MM.1S (cell line): ENCODE measurements around the gene OSCP1.

Experiments used
- DNase-seq: peaks from one replicate; pipeline ENCODE4 v3.0.0-alpha.2; 2015
- H2AFZ ChIP-seq: fragments of 300-600 bp; sonication (generic); 2 replicates; pipeline ENCODE4 v1.6.0; 2016; ENCODE audit warnings: antibody characterized with exemption, low read length
- H3F3A ChIP-seq: fragments of 300-600 bp; sonication (generic); 2 replicates; pipeline ENCODE4 v1.6.1; 2016; ENCODE audit warnings: mild to moderate bottlenecking, antibody characterized with exemption, low read length, moderate library complexity, mixed read lengths; ENCODE audit not compliant: insufficient read depth
- H3K27ac ChIP-seq: fragments of 300-600 bp; sonication (generic); 2 replicates; pipeline ENCODE4 v1.5.1; 2016; ENCODE audit warnings: mild to moderate bottlenecking, low read length
- H3K27me3 ChIP-seq: fragments of 300-600 bp; sonication (generic); replicated peaks from 2 replicates; pipeline ENCODE4 v1.6.0; 2016; ENCODE audit warnings: low read length; ENCODE audit not compliant: insufficient read depth
- H3K36me3 ChIP-seq: fragments of 300-600 bp; sonication (generic); replicated peaks from 2 replicates; pipeline ENCODE4 v1.6.1; 2016; ENCODE audit warnings: mild to moderate bottlenecking, low read length, mixed read lengths; ENCODE audit not compliant: insufficient read depth
- H3K4me1 ChIP-seq: fragments of 300-600 bp; sonication (generic); 2 replicates; pipeline ENCODE4 v1.6.1; 2016; ENCODE audit warnings: low read length, mixed read lengths
- H3K4me2 ChIP-seq: fragments of 300-600 bp; sonication (generic); 2 replicates; pipeline ENCODE4 v1.6.0; 2016; ENCODE audit warnings: low read depth, low read length
- H3K4me3 ChIP-seq: fragments of 300-600 bp; sonication (generic); 2 replicates; pipeline ENCODE4 v1.5.1; 2016; ENCODE audit warnings: low read length, mixed read lengths
- H3K79me2 ChIP-seq: fragments of 300-600 bp; sonication (generic); 2 replicates; pipeline ENCODE4 v1.6.1; 2016; ENCODE audit warnings: mixed run types, low read length, mixed read lengths
- H3K9ac ChIP-seq: fragments of 300-600 bp; sonication (generic); 2 replicates; pipeline ENCODE4 v1.6.1; 2016; ENCODE audit warnings: low read length, mixed read lengths
- H3K9me2 ChIP-seq: fragments of 300-600 bp; sonication (generic); replicated peaks from 2 replicates; pipeline ENCODE4 v1.6.1; 2016; ENCODE audit warnings: mild to moderate bottlenecking, low read length, mixed read lengths; ENCODE audit not compliant: insufficient read depth
- H3K9me3 ChIP-seq: fragments of 300-600 bp; sonication (generic); replicated peaks from 2 replicates; pipeline ENCODE4 v1.6.1; 2016; ENCODE audit warnings: mild to moderate bottlenecking, low read length, mixed read lengths; ENCODE audit not compliant: insufficient read depth
- H4K20me1 ChIP-seq: fragments of 300-600 bp; sonication (generic); 2 replicates; pipeline ENCODE4 v1.6.1; 2016; ENCODE audit warnings: mild to moderate bottlenecking, low read length, moderate library complexity, mixed read lengths; ENCODE audit not compliant: insufficient read depth
- EZH2 ChIP-seq: fragments of 300-600 bp; sonication (generic); optimal IDR thresholded peaks from 2 replicates; pipeline ENCODE3; 2017; ENCODE audit warnings: low read depth, mild to moderate bottlenecking, antibody characterized with exemption, low read length, mixed read lengths
- EZH2phosphoT487 ChIP-seq: fragments of 300-600 bp; sonication (generic); IDR thresholded peaks from 2 replicates; pipeline ENCODE4 v1.6.1; 2018; ENCODE audit warnings: antibody characterized with exemption, low read length
- TF ChIP-seq, protein P1 (sequence below): fragments of 300-600 bp; sonication (generic); IDR thresholded peaks from 2 replicates; pipeline ENCODE4 v1.5.1; 2016; ENCODE audit warnings: antibody characterized with exemption, low read length, mixed read lengths

Gene OSCP1

DNA sequence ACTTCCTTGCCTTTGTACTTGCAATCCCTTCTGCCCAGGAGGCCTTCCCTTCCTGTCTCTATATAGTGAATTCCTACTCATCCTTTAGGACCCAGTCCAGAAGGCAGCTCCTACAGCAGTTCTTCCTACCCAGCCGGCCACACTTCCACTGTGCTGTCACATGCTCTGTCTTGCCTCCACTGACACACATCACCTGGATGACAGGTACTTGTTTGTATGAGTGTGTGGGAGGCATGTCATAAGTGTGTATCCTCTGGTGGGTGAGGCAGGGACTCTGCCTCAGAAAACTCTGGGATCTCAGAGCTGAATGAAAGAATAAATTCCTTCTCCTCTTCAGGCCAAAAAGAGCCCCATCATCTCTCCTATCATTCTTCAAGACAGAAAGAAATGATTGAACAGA, 5.1 kb upstream of the OSCP1 start:
- Histone ChIP-seq H3F3A (no peaks in the 10 kb centered on the region), H3K4me2 (no peak overlapping the region), H3K79me2 (no peaks in the 10 kb centered on the region), H3K36me3 (no peaks in the 10 kb centered on the region), H3K4me3 (no peak overlapping the region), H3K27ac (no peak overlapping the region), H2AFZ (no peak overlapping the region), H4K20me1 (no peaks in the 10 kb centered on the region), H3K9me3 (no peaks in the 10 kb centered on the region), H3K9ac (no peak overlapping the region), H3K27me3 (no peaks in the 10 kb centered on the region), H3K4me1 (no peaks in the 10 kb centered on the region), H3K9me2 (no peaks in the 10 kb centered on the region)
- TF ChIP-seq EZH2phosphoT487 = no peak
- TF ChIP-seq, protein P1, sequence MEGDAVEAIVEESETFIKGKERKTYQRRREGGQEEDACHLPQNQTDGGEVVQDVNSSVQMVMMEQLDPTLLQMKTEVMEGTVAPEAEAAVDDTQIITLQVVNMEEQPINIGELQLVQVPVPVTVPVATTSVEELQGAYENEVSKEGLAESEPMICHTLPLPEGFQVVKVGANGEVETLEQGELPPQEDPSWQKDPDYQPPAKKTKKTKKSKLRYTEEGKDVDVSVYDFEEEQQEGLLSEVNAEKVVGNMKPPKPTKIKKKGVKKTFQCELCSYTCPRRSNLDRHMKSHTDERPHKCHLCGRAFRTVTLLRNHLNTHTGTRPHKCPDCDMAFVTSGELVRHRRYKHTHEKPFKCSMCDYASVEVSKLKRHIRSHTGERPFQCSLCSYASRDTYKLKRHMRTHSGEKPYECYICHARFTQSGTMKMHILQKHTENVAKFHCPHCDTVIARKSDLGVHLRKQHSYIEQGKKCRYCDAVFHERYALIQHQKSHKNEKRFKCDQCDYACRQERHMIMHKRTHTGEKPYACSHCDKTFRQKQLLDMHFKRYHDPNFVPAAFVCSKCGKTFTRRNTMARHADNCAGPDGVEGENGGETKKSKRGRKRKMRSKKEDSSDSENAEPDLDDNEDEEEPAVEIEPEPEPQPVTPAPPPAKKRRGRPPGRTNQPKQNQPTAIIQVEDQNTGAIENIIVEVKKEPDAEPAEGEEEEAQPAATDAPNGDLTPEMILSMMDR = no peak
- DNase-seq = no peak

DNA sequence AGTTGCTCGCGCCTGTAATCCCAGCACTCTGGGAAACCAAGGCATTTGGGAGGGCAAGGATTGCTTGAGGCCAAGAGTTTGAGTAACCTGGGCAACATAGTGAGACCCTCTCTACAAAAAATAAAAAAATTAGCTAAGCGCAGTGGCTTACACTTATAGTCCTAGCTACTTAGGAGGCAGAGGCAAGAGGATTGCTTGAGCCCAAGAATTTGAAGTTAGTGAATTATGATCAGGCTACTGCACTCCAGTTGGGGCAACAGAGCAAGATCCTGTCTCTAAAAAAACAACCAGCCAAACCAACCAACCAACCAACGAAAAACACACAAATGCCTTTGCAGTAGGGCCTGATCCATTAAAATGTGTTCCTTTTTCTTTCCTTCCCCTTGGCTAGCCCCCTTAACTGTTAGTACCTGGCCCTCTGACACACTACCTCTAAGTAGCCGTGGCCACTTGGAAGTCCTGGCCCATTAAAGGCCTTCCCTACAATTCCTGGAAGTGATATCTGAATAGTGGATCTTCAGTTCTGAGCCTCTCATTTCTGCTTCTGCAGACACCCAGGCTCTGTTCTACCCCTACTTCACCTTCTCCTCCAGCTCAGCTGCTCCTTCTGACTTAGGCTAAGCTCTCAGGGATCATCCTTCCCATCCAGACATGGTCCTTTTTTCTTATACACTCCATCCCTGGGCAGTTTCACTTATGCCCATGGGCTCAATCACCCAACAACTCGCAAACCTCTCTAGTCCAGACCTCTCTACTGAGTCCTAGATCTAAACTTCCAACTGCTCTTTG, 3.5 kb upstream of the OSCP1 start:
- no peak for DNase-seq
- no peaks in the 10 kb centered on the region for H3K79me2 ChIP-seq
- H3K27me3 ChIP-seq = no peaks in the 10 kb centered on the region
- no peak overlapping the region for H3K27ac ChIP-seq
- H3K9me2 ChIP-seq = no peaks in the 10 kb centered on the region
- H3K9me3 ChIP-seq = no peaks in the 10 kb centered on the region
- TF ChIP-seq, protein P1 = no peak
- TF ChIP-seq EZH2phosphoT487 (no peak), EZH2 (no peak)
- no peak overlapping the region for H3K4me2 ChIP-seq
- H2AFZ ChIP-seq = no peak overlapping the region
- H3K9ac ChIP-seq = no peak overlapping the region
- no peak overlapping the region for H3K4me3 ChIP-seq
- H4K20me1 ChIP-seq = no peaks in the 10 kb centered on the region
- H3K4me1 ChIP-seq = no peaks in the 10 kb centered on the region
- no peaks in the 10 kb centered on the region for H3F3A ChIP-seq
- no peaks in the 10 kb centered on the region for H3K36me3 ChIP-seq

DNA sequence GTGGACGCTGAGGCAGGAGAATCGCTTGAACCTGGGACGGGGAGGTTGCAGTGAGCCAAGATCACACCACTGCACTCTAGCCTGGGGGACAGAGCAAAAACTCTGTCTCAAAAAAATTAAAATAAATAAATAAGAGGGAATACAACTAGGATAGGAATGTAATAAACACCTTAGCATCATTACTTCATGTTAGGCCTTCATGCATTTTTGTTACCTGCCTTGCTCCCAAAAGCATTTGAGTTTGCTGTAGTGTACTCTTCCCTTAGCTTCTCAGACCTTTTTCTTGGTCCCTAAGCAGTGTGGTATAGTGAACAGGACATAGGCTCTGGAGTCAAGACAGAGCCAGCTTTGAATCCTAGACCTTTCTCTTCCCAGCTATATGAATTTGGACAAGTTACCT, 2.8 kb upstream of the OSCP1 start:
- Histone ChIP-seq H3K4me1 (no peaks in the 10 kb centered on the region), H3K4me3 (no peak overlapping the region), H4K20me1 (no peaks in the 10 kb centered on the region), H3K36me3 (no peaks in the 10 kb centered on the region), H3K9ac (no peak overlapping the region), H3K27me3 (no peaks in the 10 kb centered on the region), H3K79me2 (no peaks in the 10 kb centered on the region), H3K4me2 (no peak overlapping the region), H3K9me2 (no peaks in the 10 kb centered on the region), H3K9me3 (no peaks in the 10 kb centered on the region), H3K27ac (no peak overlapping the region), H2AFZ (no peak overlapping the region), H3F3A (no peaks in the 10 kb centered on the region)
- TF ChIP-seq, protein P1 = no peak
- TF ChIP-seq EZH2phosphoT487 (no peak), EZH2 (no peak)
- DNase-seq = no peak
